Neural cell (in vitro differentiated cells): ENCODE measurements around the gene FIBCD1.

Experiments
- CTCF ChIP-seq: fragments of 450-650 bp; IDR thresholded peaks from 2 replicates; pipeline ENCODE4 v1.5.1; 2014; ENCODE audit warnings: antibody characterized with exemption, mild to moderate bottlenecking, moderate library complexity; ENCODE audit not compliant: poor library complexity, severe bottlenecking
- EZH2 ChIP-seq: fragments of 200-600, 300-800 bp; shearing (Covaris generic), sonication (generic); IDR thresholded peaks from 2 replicates; pipeline ENCODE4 v1.6.1; 2014; ENCODE audit warnings: antibody characterized with exemption, low read length, borderline replicate concordance, mild to moderate bottlenecking; ENCODE audit not compliant: insufficient read depth, poor library complexity, severe bottlenecking
- MXI1 ChIP-seq: fragments of 450-650 bp; conservative IDR thresholded peaks from 2 replicates; pipeline ENCODE4 v1.6.1; 2014; ENCODE audit warnings: antibody characterized with exemption, mild to moderate bottlenecking; ENCODE audit not compliant: poor library complexity, severe bottlenecking
- POLR2AphosphoS5 ChIP-seq: IDR thresholded peaks from 2 replicates; pipeline ENCODE4 v1.6.1; 2012
- RAD21 ChIP-seq: fragments of 450-650 bp; conservative IDR thresholded peaks from 2 replicates; pipeline ENCODE4 v1.6.1; 2014; ENCODE audit warnings: antibody characterized with exemption, mild to moderate bottlenecking, moderate library complexity
- TAF1 ChIP-seq: IDR thresholded peaks from 2 replicates; pipeline ENCODE4 v1.6.1; 2012; ENCODE audit warnings: low read depth

DNA sequence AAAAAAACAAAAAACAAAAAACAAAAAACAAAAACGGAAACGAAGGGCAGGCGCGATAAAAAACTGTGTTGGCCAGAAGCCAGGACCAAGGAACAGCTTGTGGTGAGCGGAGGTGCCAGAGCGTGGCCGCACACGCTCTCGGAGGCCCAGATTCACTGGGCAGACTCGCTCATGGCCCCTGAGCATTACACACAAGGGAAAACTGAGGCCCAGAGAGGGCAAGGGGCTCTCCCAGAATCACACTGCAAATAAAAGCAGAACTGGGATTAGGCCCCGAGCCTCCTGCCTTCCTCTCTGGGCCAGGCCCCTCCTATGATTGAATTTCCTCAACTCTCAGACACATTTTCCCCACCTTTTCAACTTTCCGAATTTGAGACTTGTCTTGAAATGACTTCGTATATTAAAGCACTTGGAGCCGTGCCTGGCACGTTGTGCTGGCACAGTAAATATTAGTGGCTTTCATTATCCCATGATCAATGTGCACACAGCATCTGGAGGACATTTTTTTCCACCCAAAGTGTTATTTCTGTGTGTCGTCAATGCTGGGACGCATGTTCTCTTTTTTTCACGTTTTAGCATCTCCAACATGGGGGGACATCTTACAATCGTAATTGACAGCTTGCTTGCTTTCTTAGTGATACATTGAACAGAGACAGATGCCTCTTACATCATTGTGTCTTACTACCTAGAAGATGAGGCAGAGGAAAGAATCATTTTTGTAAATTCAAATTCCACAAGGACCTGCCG lies 7.4 kb downstream of the FIBCD1 start:
- no peak for TF ChIP-seq POLR2AphosphoS5
- TF ChIP-seq CTCF: no peak
- TF ChIP-seq TAF1: no peak
- no peak for TF ChIP-seq MXI1
- TF ChIP-seq EZH2: no peak
- TF ChIP-seq RAD21: no peak
